GM19395 (cell line): Measurements from ENCODE around the gene HMOX2.

Source experiments
- ATAC-seq: cut with Tn5 transposase; IDR thresholded peaks from one replicate; pipeline ENCODE4 v1.9.1; 2021; ENCODE audit warnings: mild to moderate bottlenecking, moderate library complexity; ENCODE audit not compliant: unreplicated experiment

HMOX2 gene

GRCh38 chr16:4522051-4522581 lies 45.9 kb downstream of the HMOX2 start:
- no peak for ATAC-seq

- ATAC-seq, result no peak
Measured at GRCh38 chr16:4523686-4524085, 47.5 kb downstream of the HMOX2 start.

GRCh38 chr16:4524571-4524970 lies 48.4 kb downstream of the HMOX2 start:
- no peak for ATAC-seq

- no peak for ATAC-seq
Measured at GRCh38 chr16:4525069-4525468, 48.9 kb downstream of the HMOX2 start.

GRCh38 chr16:4525634-4526277 lies 49.6 kb downstream of the HMOX2 start:
- ATAC-seq, result no peak

- no peak for ATAC-seq
Measured at GRCh38 chr16:4529085-4530060, 53.2 kb downstream of the HMOX2 start.

GRCh38 chr16:4531811-4532210 lies 55.6 kb downstream of the HMOX2 start:
- no peak for ATAC-seq

GRCh38 chr16:4532238-4532637 lies 56.0 kb downstream of the HMOX2 start:
- no peak for ATAC-seq

- no peak for ATAC-seq
Measured at GRCh38 chr16:4533490-4533889, 57.3 kb downstream of the HMOX2 start.

GRCh38 chr16:4534151-4534790 lies 58.1 kb downstream of the HMOX2 start:
- no peak for ATAC-seq

DNA sequence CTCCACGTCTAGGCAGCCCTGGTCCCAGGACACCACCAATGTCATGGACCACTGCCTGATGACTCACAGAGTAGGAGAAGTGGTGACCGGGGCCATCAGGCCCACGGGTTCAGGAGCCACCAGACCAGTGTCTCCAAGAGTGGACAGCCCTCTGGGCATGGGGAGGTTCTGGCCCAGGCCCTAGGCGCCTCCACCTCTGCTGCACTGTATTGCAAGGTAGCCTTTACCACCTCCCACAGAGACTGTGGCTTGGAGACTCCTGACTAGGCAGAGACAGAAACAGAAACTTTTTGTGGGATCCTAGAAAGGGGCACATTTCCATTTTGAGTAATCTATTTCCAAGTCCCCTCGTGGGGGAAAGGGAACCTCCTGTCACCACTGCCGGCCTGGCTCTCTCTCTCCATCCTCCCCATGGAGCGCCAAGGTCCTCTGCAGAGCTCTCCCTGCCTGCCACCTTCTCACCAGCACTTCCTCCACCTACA lies 59.5 kb downstream of the HMOX2 start:
- ATAC-seq, result no peak

DNA sequence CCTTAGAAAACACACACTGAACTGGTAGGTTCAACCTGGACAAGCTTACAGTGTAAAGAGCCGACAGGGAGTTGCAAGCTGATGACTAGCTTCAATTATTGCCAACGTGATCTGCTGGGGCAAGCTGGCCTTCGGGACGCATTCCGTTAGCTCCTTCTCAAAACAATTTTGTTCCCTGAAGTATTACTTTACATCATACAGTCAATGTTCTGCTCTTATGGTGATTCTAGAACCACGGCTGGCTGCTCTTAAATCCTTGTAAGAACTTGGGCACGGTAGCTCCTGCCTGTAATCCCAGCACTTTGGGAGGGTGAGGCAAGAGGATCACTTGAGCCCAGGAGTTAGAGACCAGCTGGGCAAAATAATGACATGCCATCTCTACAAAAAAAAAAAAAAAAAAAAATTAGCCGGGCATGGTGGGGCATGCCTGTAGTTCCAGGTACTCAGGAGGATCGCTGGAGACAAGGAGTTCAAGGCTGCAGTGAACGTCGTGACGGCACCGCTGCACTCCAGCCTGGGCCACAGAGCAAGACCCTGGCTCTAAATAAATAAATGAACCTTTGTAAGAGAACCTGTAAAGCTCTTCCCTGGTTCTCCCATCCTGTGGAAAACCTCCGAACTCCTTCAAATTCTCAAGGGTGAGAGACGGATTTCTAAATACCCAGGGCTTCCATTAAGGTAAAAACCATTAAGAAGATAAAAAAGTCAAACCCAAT lies 60.4 kb downstream of the HMOX2 start:
- no peak for ATAC-seq

DNA sequence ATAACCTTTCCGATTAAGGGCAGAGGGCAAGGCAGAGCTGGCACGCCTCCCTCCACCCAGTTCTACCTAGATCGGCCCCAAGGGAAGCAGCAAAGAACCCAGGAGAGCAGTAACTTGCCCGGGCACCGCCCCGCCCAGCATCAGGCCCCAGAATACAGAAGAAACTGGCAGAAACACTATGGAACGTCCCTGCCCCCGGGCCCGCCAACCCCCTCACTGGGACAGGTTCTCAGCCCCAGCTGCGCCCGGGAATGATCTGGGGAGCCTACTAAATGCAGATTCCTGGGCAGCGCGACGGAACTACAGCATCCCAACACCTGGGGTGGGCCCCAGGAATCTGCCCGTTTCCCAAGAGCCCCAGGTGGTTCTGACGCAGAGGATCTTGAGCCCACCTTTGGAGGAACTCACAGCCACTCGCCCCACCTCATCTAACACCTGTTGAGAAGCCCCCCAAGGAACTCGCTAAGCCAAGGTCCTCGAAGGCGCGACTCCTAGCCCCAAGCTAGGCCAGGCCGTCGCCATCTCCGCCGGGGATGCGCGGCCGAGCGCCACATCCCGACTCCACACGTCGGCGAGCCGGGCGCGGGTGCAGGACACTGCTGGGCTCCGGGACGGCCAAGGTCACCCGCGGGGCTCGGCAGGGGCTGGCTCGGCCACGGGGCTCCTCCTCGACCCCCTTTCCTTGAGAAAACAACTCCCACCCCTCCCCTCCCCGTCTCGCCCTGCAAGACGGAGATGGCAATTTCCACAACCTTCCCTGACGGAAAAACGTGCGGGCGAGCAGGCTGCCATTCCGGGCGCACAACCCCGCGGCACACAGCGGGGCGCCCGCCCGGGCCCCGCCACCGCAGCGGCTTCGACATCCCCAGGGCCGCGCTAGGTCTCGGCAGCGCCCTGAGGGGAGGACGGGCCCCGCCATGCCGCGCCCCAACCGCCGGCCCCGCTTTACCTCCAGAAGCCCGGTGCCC lies 61.5 kb downstream of the HMOX2 start:
- no peak for ATAC-seq

GRCh38 chr16:4538350-4539235 lies 62.4 kb downstream of the HMOX2 start, which contains the start of gene CDIP1:
CDIP1 (minus strand) TSS chr16:4538773; CDS start chr16:4514130, 24,643 bp downstream.
- ATAC-seq, result peak; percentile 83

DNA sequence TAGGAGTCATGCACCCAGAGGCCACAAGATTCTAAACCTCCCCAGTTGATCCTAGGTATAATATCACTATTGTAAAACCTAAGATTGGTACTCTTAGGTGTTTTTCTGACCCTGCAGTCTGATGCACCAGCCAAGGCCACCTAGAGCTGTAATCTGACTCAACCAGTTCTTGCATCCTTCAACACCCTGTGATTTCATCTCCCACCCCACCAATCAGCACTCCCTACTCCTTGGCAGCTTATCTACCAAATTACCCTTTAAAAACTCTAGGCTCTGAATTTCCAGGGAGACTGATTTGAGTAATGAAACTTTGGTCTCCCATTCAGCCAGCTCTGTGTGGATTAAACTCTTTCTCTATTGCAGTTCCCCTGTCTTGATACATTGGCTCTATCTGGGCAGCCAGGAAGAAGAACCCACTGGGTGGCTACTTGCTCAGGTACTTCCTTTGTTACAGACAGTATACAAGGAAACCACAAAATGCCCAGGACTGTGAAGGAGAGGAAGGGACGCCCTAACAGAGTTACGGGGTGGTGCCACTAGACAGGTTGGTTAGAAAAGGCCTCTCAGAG lies 63.6 kb downstream of the HMOX2 start:
- ATAC-seq, result no peak

- ATAC-seq, result no peak
Measured at GRCh38 chr16:4544473-4544872, 68.3 kb downstream of the HMOX2 start.

- ATAC-seq, result no peak
Measured at GRCh38 chr16:4548124-4548523, 71.9 kb downstream of the HMOX2 start.

GRCh38 chr16:4550591-4550990 lies 74.4 kb downstream of the HMOX2 start:
- no peak for ATAC-seq
